WTC11 (cell line): ENCODE data around the gene CACNA1B. TPM values are rescaled to one million over a fixed set of nuclear protein-coding genes. Genes with fewer than 3 reads are reported as not detected.

ENCODE experiments used
- ATAC-seq: fragments of 200-7000 bp; cut with Tn5 transposase; 2 replicates; pipeline ENCODE4 v1.10.0; 2021; ENCODE audit warnings: mild to moderate bottlenecking, moderate library complexity
- CTCF ChIA-PET: fragments of 300-600 bp; sonication (Branson Sonifier 250); formaldehyde crosslinking; loops from one replicate; lab custom pipeline; 2021; ENCODE audit warnings: antibody characterized with exemption; lab: Charles Lee
- POLR2A ChIA-PET: fragments of 350-600 bp; sonication (Branson Sonifier 250); formaldehyde crosslinking; loops from one replicate; lab custom pipeline; 2021; ENCODE audit warnings: antibody characterized with exemption; lab: Charles Lee
- DNase-seq: peaks from one replicate; pipeline ENCODE4 v3.0.0; 2021; ENCODE audit warnings: low spot score
- H3K27ac Mint-ChIP-seq: 2 replicates; pipeline ENCODE4 v1.8.0; 2021; ENCODE audit warnings: mixed read lengths
- H3K27me3 Mint-ChIP-seq: 2 replicates; pipeline ENCODE4 v1.8.0; 2021; ENCODE audit warnings: low read depth, mild to moderate bottlenecking, moderate library complexity, mixed read lengths
- H3K36me3 Mint-ChIP-seq: 2 replicates; pipeline ENCODE4 v1.8.0; 2021; ENCODE audit warnings: mixed read lengths
- H3K4me1 Mint-ChIP-seq: 2 replicates; pipeline ENCODE4 v1.8.0; 2022; ENCODE audit warnings: mixed read lengths
- H3K4me3 Mint-ChIP-seq: 2 replicates; pipeline ENCODE4 v1.8.0; 2021; ENCODE audit warnings: mild to moderate bottlenecking, moderate library complexity, mixed read lengths
- H3K9me3 Mint-ChIP-seq: 2 replicates; pipeline ENCODE4 v1.8.0; 2021; ENCODE audit warnings: mixed read lengths
- EMX1 ChIP-seq: fragments of 250-450 bp; sonication (Bioruptor Pico); IDR thresholded peaks from 2 replicates; pipeline ENCODE4 v1.8.0; 2021; ENCODE audit warnings: mild to moderate bottlenecking
- ERG ChIP-seq: fragments of 250-450 bp; sonication (Bioruptor Pico); IDR thresholded peaks from 2 replicates; pipeline ENCODE4 v1.8.0; 2021; ENCODE audit warnings: mild to moderate bottlenecking
- FOXP4 ChIP-seq: sonication (generic); formaldehyde crosslinking; IDR thresholded peaks from 2 replicates; pipeline ENCODE4 v1.8.0; 2022; ENCODE audit warnings: mild to moderate bottlenecking, missing genetic modification reagents
- MLX ChIP-seq: sonication (generic); formaldehyde crosslinking; IDR thresholded peaks from 2 replicates; pipeline ENCODE4 v1.8.1; 2023; ENCODE audit warnings: mild to moderate bottlenecking, missing genetic modification reagents, moderate library complexity
- NFE2L1 ChIP-seq: sonication (generic); formaldehyde crosslinking; IDR thresholded peaks from 2 replicates; pipeline ENCODE4 v1.8.1; 2023; ENCODE audit warnings: missing genetic modification reagents
- NR1H2 ChIP-seq: sonication (generic); formaldehyde crosslinking; IDR thresholded peaks from 2 replicates; pipeline ENCODE4 v1.9.0; 2021; ENCODE audit warnings: mild to moderate bottlenecking, moderate library complexity, missing genetic modification reagents
- RELA ChIP-seq: sonication (generic); formaldehyde crosslinking; IDR thresholded peaks from 2 replicates; pipeline ENCODE4 v1.8.1; 2022; ENCODE audit warnings: missing genetic modification reagents, mild to moderate bottlenecking, borderline replicate concordance
- SOX15 ChIP-seq: fragments of 250-450 bp; sonication (Bioruptor Pico); IDR thresholded peaks from 2 replicates; pipeline ENCODE4 v1.9.0; 2021; ENCODE audit warnings: mild to moderate bottlenecking
- SP1 ChIP-seq: sonication (generic); formaldehyde crosslinking; conservative IDR thresholded peaks from 2 replicates; pipeline ENCODE4 v1.8.1; 2022; ENCODE audit warnings: missing genetic modification reagents
- ZNF121 ChIP-seq: sonication (generic); formaldehyde crosslinking; IDR thresholded peaks from 2 replicates; pipeline ENCODE4 v1.8.0; 2023; ENCODE audit warnings: missing genetic modification reagents
- ZNF263 ChIP-seq: sonication (generic); formaldehyde crosslinking; IDR thresholded peaks from 2 replicates; pipeline ENCODE4 v1.8.1; 2022; ENCODE audit warnings: low read depth, mild to moderate bottlenecking, moderate library complexity, missing genetic modification reagents
- ZNF396 ChIP-seq: fragments of 250-450 bp; sonication (Bioruptor Pico); IDR thresholded peaks from 2 replicates; pipeline ENCODE4 v1.8.0; 2021; ENCODE audit warnings: mild to moderate bottlenecking, moderate library complexity, borderline replicate concordance
- ZNF416 ChIP-seq: fragments of 250-450 bp; sonication (Bioruptor Pico); IDR thresholded peaks from 2 replicates; pipeline ENCODE4 v1.9.0; 2021; ENCODE audit warnings: mild to moderate bottlenecking, inconsistent platforms
- ZNF425 ChIP-seq: fragments of 250-450 bp; sonication (Bioruptor Pico); conservative IDR thresholded peaks from 2 replicates; pipeline ENCODE4 v1.9.0; 2021; ENCODE audit warnings: mild to moderate bottlenecking
- total RNA-seq: library from RNA; stranded (reverse); gene quantifications from 3 replicates; pipeline ENCODE4 v1.2.3, GENCODE V29; 2021
- TF ChIP-seq, protein P1 (sequence below): sonication (generic); formaldehyde crosslinking; conservative IDR thresholded peaks from 2 replicates; pipeline ENCODE4 v1.8.1; 2023; ENCODE audit warnings: mild to moderate bottlenecking, low read depth, missing genetic modification reagents, moderate library complexity
- TF ChIP-seq, protein P2 (sequence below): fragments of 250-450 bp; sonication (Bioruptor Pico); IDR thresholded peaks from 2 replicates; pipeline ENCODE4 v1.9.0; 2021; ENCODE audit warnings: moderate library complexity, mild to moderate bottlenecking, inconsistent platforms, borderline replicate concordance
- TF ChIP-seq, protein P3 (sequence below): sonication (generic); formaldehyde crosslinking; conservative IDR thresholded peaks from 2 replicates; pipeline ENCODE4 v1.8.1; 2022; ENCODE audit warnings: mild to moderate bottlenecking, missing genetic modification reagents
- TF ChIP-seq, protein P4 (sequence below): fragments of 250-450 bp; sonication (Bioruptor Pico); IDR thresholded peaks from 2 replicates; pipeline ENCODE4 v1.9.0; 2021; ENCODE audit warnings: mild to moderate bottlenecking

CACNA1B gene
- total RNA-seq, 1 experiment from 2014 or later = 8.4 TPM

GRCh38 chr9:137978262-137978714 is 100.7 kb downstream of the CACNA1B start:
- H3K4me1 Mint-ChIP-seq = no peaks in the 10 kb centered on the region
- CTCF ChIA-PET = no interaction called here
- H3K27me3 Mint-ChIP-seq = no peaks in the 10 kb centered on the region
- no peak overlapping the region for H3K27ac Mint-ChIP-seq
- TF ChIP-seq ZNF263 (CRISPR knock-in tag) (peak; percentile 54; the same call in 1 of the 2 replicates), MLX (CRISPR knock-in tag) (no peak), ZNF396 (no peak)
- TF ChIP-seq, all 79 proteins: peak for 1
- Mint-ChIP-seq H3K36me3 (peaks cover 35% of the 10 kb centered on the region), H3K9me3 (peaks cover 3% of the 10 kb centered on the region), H3K4me3 (no peak overlapping the region)
- no peak for DNase-seq
- ATAC-seq = no peak
- POLR2A ChIA-PET = no interaction called here

GRCh38 chr9:137982200-137982599 is 104.6 kb downstream of the CACNA1B start:
- ATAC-seq = no peak
- Mint-ChIP-seq H3K27ac (no peak overlapping the region), H3K4me1 (no peaks in the 10 kb centered on the region), H3K9me3 (peaks cover 5% of the 10 kb centered on the region)
- ChIA-PET POLR2A (no interaction called here), CTCF (no interaction called here)
- no peak for DNase-seq
- no peak for TF ChIP-seq MLX (CRISPR knock-in tag)
- TF ChIP-seq ZNF425 = no peak
- no peak for TF ChIP-seq ZNF416 (CRISPR knock-in tag)
- TF ChIP-seq, protein P1, sequence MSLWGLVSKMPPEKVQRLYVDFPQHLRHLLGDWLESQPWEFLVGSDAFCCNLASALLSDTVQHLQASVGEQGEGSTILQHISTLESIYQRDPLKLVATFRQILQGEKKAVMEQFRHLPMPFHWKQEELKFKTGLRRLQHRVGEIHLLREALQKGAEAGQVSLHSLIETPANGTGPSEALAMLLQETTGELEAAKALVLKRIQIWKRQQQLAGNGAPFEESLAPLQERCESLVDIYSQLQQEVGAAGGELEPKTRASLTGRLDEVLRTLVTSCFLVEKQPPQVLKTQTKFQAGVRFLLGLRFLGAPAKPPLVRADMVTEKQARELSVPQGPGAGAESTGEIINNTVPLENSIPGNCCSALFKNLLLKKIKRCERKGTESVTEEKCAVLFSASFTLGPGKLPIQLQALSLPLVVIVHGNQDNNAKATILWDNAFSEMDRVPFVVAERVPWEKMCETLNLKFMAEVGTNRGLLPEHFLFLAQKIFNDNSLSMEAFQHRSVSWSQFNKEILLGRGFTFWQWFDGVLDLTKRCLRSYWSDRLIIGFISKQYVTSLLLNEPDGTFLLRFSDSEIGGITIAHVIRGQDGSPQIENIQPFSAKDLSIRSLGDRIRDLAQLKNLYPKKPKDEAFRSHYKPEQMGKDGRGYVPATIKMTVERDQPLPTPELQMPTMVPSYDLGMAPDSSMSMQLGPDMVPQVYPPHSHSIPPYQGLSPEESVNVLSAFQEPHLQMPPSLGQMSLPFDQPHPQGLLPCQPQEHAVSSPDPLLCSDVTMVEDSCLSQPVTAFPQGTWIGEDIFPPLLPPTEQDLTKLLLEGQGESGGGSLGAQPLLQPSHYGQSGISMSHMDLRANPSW (CRISPR knock-in tag) = no peak
- no peak for TF ChIP-seq SP1 (CRISPR knock-in tag)
- no peak for TF ChIP-seq ERG (CRISPR knock-in tag)
- TF ChIP-seq NR1H2 (CRISPR knock-in tag) = no peak
- TF ChIP-seq, protein P2, sequence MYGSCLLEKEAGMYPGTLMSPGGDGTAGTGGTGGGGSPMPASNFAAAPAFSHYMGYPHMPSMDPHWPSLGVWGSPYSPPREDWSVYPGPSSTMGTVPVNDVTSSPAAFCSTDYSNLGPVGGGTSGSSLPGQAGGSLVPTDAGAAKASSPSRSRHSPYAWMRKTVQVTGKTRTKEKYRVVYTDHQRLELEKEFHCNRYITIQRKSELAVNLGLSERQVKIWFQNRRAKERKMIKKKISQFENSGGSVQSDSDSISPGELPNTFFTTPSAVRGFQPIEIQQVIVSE = no peak
- TF ChIP-seq RELA (CRISPR knock-in tag) = no peak
- no peak for TF ChIP-seq EMX1
- TF ChIP-seq ZNF396 = no peak
- no peak for TF ChIP-seq ZNF121 (CRISPR knock-in tag)
- TF ChIP-seq SOX15 (CRISPR knock-in tag) = no peak
- TF ChIP-seq, protein P3, sequence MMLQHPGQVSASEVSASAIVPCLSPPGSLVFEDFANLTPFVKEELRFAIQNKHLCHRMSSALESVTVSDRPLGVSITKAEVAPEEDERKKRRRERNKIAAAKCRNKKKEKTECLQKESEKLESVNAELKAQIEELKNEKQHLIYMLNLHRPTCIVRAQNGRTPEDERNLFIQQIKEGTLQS (CRISPR knock-in tag) = no peak
- no peak for TF ChIP-seq FOXP4 (CRISPR knock-in tag)
- TF ChIP-seq, protein P4, sequence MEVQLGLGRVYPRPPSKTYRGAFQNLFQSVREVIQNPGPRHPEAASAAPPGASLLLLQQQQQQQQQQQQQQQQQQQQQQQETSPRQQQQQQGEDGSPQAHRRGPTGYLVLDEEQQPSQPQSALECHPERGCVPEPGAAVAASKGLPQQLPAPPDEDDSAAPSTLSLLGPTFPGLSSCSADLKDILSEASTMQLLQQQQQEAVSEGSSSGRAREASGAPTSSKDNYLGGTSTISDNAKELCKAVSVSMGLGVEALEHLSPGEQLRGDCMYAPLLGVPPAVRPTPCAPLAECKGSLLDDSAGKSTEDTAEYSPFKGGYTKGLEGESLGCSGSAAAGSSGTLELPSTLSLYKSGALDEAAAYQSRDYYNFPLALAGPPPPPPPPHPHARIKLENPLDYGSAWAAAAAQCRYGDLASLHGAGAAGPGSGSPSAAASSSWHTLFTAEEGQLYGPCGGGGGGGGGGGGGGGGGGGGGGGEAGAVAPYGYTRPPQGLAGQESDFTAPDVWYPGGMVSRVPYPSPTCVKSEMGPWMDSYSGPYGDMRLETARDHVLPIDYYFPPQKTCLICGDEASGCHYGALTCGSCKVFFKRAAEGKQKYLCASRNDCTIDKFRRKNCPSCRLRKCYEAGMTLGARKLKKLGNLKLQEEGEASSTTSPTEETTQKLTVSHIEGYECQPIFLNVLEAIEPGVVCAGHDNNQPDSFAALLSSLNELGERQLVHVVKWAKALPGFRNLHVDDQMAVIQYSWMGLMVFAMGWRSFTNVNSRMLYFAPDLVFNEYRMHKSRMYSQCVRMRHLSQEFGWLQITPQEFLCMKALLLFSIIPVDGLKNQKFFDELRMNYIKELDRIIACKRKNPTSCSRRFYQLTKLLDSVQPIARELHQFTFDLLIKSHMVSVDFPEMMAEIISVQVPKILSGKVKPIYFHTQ (CRISPR knock-in tag) = no peak
- no peak for TF ChIP-seq NFE2L1 (CRISPR knock-in tag)
- TF ChIP-seq, all 79 proteins: peak for 0
- peaks cover 60% of the 10 kb centered on the region for H3K36me3 Mint-ChIP-seq
- H3K4me3 Mint-ChIP-seq = no peak overlapping the region
- H3K27me3 Mint-ChIP-seq = no peaks in the 10 kb centered on the region; the same call in 1 of the 2 replicates
